ELR (cell line): Measurements from ENCODE around the gene HOXD11.

Experiments
- DNase-seq: peaks from one replicate; pipeline ENCODE4 v3.0.0-alpha.2; 2015; ENCODE audit warnings: low read depth

The HOXD11 gene

DNA sequence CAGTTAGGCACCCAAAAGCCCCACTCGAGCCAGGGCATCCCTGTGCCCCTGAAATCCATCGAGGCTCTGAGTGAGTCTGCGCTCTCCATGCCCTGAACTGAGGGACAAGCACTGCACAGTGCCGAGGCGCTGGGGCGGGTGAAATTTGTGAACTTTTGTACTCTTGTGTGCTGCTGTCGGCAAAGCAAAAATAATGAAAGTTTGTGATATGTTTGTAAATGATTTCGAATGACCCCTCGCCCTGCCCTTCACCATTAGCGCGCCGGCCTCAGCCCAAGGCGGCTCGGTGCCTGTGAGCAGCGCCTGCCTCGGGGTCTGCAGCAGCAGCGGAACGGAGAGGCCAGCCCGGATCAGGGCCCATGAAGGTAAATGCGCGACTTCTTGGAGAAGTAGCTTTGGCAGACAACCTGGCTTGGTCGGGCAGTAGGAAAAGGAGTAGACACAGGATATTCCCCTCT lies 42.4 kb downstream of the HOXD11 start:
- DNase-seq: no peak

DNA sequence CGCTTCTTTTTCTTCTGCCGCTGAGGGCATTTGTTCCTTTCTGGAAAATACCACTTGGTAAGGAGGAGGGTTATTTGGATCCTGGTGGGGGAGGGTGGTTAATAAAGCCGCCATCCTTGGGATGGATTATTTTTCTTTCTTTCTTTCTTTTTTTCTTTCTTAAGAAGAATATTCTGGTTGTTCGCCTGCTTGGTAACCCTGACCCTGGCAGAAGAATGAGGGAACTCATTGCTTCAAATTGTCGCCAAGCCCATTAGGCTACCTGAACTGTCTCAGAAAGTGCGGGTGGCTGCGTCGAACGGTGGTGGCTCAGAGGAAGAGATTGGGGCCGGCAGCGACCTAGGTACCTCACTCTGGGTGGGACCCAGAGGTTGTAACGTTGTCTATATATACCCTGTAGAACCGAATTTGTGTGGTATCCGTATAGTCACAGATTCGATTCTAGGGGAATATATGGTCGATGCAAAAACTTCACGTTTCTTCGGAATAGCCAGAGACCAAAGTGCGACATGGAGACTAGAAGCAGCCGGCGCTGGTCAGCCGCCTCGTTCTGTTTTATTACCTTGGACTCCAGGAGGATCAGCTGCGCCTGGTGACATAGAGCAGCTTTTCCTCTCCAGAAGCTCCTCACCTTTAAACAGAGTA lies 43.0 kb downstream of the HOXD11 start:
- DNase-seq: no peak

DNA sequence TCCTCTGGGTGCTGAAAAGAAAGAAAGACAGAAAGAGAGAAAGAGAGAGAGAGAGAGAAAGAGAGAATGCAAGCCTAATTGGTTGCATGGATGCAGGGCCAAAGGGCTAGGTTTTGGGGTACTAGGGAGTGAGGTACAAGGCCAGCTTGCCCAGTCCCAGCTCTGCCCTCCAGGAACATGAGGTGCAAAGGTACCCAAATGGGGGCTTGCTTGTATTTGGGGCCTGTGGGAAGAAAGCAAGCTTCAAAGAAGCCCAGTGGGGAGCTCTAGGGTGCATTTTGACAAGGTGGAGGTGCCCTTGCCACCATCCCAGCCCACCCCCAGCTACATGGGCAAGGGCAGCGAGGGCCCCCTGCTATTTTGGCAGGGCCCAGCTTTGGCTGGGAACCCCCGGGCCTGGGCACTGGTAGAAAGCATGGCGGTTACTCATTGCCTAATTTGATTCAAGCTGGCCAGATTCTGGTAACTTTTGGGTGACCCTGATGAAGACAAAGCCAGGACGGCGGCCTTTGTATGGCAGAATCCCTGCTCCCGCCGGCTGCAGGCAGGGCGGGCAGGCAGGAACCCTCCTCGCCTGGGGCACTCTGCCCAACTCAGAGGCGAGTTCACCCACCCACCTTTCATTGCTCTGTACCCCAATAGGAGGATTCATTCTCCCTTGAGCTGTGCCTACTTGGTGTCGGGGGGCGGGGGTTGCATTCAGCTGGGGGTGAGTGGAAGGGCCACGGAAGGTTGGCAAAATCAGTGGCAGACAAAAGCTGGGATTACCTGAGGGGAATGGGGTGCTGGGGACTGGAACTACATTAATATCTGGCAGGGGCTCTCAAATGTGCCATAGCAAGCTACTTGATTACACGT lies 43.7 kb downstream of the HOXD11 start:
- no peak for DNase-seq

DNA sequence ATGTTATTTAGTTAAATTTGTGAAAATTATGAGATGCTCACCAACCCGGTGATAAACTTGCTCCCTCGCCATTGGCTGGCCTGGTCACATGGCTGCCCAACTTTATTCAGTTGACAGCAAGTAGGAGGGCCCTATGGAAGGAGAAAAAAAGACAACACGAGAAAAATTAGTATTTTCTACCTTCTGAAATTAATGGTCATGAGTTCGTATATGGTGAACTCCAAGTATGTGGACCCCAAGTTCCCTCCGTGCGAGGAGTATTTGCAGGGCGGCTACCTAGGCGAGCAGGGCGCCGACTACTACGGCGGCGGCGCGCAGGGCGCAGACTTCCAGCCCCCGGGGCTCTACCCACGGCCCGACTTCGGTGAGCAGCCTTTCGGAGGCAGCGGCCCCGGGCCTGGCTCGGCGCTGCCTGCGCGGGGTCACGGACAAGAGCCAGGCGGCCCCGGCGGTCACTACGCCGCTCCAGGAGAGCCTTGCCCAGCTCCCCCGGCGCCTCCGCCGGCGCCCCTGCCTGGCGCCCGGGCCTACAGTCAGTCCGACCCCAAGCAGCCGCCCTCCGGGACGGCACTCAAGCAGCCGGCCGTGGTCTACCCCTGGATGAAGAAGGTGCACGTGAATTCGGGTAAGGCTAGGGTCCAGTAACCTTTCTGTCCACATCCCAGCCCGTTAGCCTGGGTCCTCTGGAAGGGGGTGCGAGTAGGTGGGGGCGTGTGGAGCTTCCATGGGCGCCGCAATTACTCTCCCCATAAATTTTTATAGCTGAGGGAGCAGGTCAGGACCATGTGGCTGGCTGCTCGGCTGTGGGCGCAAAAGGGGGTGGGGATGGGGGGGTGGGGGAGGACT lies 44.6 kb downstream of the HOXD11 start, which contains the start of gene HOXD4:
TSS of gene HOXD4 (plus strand) at position 109 of the 846 bp plus-strand sequence. CDS start at position 193, 84 bp downstream.
- DNase-seq: no peak

DNA sequence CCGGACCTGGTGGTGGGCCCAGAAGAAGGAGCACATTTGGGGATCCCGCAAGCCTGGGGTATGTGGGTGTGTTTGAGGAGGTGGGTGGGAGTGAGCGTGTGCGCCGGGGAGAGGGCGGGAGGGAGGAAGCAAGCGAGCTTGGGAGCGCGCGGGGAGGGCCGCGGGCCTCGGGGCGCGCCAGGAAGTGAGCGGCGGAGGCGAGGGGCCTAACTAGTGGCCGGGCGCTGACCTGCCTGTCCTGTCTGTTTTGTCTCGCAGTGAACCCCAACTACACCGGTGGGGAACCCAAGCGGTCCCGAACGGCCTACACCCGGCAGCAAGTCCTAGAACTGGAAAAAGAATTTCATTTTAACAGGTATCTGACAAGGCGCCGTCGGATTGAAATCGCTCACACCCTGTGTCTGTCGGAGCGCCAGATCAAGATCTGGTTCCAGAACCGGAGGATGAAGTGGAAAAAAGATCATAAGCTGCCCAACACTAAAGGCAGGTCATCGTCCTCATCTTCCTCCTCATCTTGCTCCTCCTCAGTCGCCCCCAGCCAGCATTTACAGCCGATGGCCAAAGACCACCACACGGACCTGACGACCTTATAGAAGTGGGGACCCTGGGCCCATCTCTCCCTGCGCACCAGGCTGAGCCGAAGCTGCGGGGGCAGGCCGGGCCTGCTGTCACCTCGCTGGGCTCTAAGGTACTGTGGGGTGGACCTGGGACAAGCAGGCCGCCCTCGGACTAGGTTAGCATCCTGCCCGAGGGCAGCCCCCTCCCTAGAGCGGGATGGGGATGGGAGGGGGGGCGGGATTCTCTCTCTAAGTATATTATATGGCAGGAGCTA lies 45.5 kb downstream of the HOXD11 start:
- DNase-seq: no peak

DNA sequence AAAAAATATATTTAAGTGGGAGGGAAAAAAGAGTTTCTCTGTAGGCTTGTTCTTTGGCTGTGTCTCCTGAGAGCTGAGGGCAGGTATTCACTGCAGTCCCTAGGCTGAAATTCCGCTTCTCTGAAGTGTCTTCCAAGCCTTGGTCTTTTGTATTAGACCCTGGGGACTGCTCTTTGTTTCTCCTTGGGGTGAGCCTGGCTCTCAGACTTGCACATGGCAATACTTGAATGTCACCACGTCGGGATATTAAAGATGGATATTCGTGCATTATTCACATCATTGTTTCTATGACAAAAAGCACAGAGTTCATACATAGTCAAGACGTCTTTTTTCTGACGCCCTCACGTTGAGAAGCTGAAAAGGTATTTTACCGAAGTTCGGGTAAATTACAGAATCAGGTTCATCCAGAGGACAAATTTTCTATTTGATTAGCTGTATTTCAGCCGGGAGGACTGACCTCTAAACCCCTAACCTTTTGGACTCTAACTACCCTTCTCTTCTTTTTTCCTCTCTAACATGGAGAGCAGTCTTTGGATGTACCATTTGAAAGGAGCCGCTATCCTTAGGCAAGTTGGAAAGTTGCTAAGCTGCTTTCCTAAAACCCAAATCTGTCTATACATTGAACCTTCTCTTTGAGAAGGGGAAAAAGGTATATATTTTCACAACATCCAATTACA lies 47.6 kb downstream of the HOXD11 start:
- DNase-seq: no peak

DNA sequence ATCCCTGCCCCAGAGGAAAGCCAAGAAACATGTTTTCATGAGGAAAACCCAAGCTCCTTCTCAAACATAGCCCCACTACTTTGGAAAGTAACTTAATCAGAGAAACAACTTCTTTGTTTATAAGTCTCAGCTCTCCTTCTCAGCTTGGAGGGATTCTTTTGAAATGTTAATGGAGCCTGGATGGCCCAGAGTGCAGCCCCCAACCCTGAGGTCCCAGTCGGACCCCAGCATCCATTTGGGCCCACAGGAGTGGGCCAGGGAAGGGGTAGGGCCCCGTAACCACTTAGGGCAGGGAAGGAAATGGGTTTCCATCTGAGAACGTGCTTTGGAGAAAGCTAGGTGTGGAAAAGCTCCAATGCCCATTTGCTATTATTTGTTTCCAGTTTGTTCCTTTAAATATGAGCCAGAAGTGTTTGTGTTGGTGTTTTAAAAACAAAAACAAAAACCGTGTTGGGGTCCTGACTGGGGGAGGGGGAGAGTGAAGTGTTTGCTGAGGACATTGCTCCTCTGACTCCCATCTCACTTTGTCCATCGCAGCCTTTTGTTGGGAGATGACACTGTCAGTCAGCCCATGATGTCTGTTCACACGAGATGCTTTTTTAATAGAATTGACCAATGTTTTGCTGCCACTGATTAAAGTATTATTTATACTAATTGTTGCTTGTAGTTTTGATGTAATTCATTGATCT lies 48.4 kb downstream of the HOXD11 start:
- DNase-seq: no peak

DNA sequence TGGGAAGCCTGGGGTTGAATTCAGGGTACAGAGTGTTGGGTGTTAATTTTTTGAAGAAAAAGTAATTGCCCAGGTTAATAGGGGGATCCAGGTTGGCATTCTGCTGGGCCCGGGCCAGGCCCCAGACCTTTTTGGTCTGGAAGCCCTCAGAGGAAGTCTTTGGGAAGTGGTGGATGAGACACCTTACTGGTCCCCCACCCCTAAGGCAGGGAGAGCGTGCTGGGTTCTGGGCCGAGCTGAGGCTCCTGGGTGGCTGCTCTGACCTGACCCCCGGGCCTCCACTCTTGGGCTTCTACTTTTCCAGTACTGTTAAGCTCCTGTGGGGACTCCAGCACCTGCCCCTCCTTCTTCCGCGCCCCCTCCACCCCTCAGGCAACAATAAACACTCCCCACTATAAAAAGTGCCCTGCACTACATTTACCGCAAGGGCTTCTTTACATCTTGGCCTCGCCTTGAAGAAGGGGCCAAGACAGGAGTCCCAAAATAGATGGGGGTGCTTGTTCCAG lies 49.3 kb downstream of the HOXD11 start:
- DNase-seq: no peak

DNA sequence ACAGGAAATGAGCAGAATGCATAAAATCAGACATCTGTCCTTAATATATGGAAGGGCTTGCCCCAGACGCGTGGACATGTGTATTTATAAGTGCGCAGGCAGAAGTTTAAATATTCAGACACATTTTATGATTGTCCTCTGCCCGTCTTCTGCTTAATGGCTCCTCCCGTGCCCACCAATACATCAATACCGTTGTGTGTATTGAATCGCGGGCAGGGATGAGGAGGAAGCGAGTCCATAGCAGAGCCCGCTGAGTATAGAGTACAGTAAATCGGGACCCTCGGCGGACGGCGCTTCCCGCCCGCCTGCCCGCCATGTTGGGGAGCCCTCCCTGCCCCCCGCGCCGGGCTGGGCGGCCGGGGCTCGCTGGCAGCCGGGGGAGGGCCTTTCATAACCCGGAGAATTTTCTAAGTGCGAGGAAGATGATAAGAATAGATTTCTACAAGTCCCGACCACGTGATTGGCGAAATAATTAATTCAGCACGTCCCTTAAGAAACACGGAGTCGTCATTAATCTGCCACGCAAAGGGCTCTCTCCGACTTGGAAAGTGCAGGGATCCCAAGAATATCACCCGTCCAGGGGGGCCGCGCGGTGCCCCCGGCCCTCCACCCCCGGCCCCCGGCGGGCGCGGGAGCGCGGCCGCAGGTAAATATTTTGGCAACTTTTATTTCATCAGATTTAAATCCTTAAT lies 49.9 kb downstream of the HOXD11 start, which contains the start of gene HOXD3:
TSS of gene HOXD3 (plus strand) at position 501 of the 692 bp plus-strand sequence. CDS start 11,808 bp downstream, outside the sequence.
- DNase-seq: no peak

DNA sequence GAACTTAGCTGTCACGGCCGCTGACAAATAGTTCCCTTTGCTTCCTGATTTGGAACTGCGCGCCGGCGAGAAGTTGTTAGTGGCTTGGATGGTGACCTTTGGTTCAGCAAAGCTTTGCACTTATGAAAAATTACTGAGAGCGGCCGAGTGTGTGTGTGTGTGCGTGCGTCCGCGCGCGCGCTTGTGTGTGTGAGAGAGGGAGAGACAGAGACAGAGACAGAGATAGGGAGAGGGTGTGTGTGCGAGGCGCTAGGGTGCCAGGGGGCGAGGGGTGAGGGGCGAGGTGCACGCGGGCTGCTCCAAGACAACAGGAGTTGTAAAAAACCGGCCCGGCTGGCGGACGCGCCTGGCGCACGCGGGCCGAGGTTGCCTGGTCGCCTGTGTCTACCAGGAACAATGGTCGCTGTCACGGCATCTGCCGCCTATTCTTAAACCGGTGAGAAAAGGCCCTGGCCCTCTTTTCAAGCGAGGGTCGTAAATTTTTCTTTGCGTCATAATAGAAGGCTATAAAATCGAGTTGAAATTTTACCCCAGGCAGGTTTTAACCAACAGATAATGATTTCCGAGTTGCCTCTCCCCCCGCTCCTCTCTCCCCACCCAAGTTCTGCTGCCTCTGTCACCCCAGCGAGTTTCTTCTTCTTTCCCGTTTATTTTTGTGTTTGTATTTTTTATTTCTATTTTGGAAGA lies 50.6 kb downstream of the HOXD11 start:
- no peak for DNase-seq

DNA sequence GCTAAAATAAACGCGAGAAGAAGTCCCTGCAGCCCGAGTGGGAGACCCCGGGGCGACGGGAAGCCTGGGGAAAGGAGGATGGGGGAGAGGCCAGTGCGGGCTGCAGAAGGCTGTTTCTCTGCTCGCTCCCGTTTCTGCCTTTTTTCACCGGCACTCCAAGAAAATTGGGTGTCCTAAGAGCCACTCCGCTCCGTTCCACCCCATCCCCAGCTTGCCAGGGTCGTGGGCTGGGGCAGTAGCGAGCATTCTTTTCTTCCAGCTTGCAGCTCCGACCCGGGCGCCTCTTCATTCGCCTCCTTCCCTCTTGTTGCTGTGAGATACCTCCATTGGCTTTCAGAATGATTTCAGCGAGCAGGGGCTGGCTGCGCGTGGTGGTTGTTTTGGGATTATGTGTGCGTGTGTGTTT lies 51.1 kb downstream of the HOXD11 start:
- DNase-seq: no peak

DNA sequence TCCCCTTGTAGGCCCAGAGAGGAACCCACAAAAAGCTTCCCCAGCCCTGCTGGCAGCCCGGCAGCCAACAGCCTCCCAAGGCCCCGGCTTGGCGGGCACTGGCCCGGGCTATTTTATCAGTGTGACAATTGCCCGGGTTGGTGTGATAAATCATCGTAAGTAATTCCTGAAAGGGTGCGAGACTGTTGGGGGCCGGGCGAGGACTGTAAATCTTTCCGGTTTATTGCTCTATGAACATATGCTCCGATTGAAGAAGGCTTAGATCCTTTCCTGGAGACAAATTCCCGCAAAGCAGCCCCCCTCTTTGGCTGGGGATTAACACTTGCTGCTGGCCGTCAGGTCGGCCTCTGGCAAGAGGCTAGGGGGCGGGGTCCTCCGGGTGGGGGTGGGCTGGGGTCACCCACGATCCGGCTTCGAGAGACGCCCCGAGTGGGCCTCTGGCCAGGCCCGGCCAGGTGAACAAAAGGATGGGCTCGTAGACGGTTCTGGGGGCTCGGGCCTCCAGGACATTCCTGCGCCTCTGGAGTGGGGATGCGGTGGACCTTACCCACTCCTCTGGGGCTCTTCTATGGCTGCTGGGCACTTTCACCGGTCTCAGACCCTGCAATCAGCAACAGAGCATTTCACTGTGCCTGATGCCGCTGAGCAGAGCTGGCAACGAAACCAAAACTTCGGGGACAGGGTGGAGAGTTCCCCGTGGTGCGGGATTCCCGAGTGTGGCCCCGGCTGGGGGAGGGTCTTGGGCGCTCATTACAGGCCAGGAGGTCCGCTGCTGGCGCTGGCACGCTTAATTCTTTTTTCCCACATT lies 52.0 kb downstream of the HOXD11 start:
- DNase-seq: no peak
